Measurements from ENCODE around the gene BEAN1.

The BEAN1 gene

GRCh38 chr16:66470556-66470955, 43.5 kb downstream of the BEAN1 start:
- Histone ChIP-seq H4K91ac (ENCODE audit: low read depth, low read length) (no peak overlapping the region), H3K79me2 (ENCODE audit: control insufficient read depth, insufficient read depth, low read length, poor library complexity) (no peaks in the 10 kb centered on the region), H3K27me3 (ENCODE audit: insufficient read depth, low read length) (no peaks in the 10 kb centered on the region), H3K9me3 (ENCODE audit: insufficient read depth, low read depth, low read length) (no peaks in the 10 kb centered on the region), H3K4ac (ENCODE audit: low read depth, low read length) (no peak overlapping the region), H3K14ac (ENCODE audit: low read length) (no peak overlapping the region), H3K4me2 (ENCODE audit: low read length) (no peak overlapping the region), H3K27ac (ENCODE audit: low read depth, low read length) (no peak overlapping the region), H3K4me3 (ENCODE audit: low read depth, low read length) (no peak overlapping the region), H2BK12ac (ENCODE audit: low read length) (no peak overlapping the region), H3K23ac (ENCODE audit: low read length) (no peak overlapping the region), H2BK5ac (ENCODE audit: low read depth, low read length, poor library complexity) (no peak overlapping the region), H4K8ac (ENCODE audit: low read depth, low read length) (no peak overlapping the region), H3K36me3 (ENCODE audit: control insufficient read depth in 1 of 2, insufficient read depth in 2 of 2, low read length in 2 of 2) (no peaks in the 10 kb centered on the region), H3K18ac (ENCODE audit: low read length) (no peak overlapping the region), H3K9ac (ENCODE audit: low read length) (no peak overlapping the region), H2AFZ (ENCODE audit: insufficient read depth, low read length, poor library complexity) (no peak overlapping the region), H2BK120ac (ENCODE audit: insufficient read depth, low read length, poor library complexity) (no peak overlapping the region), H4K12ac (ENCODE audit: low read depth, low read length) (no peak overlapping the region), H2AK5ac (ENCODE audit: low read length) (no peak overlapping the region), H3K4me1 (ENCODE audit: control insufficient read depth in 1 of 2, insufficient read depth in 2 of 2, low read length in 2 of 2) (no peaks in the 10 kb centered on the region), H3K79me1 (ENCODE audit: low read length) (no peaks in the 10 kb centered on the region)
- DNase-seq: no peak
- WGBS (ENCODE audit: extremely low coverage, insufficient coverage, insufficient read length): no CpG with 5 or more reads among the region's 2 CpGs

GRCh38 chr16:66471264-66471663, 44.2 kb downstream of the BEAN1 start:
- H4K8ac ChIP-seq (ENCODE audit: low read depth, low read length): no peak overlapping the region
- H3K18ac ChIP-seq (ENCODE audit: low read length): no peak overlapping the region
- no peak overlapping the region for H3K23ac ChIP-seq (ENCODE audit: low read length)
- H3K9me3 ChIP-seq (ENCODE audit: insufficient read depth, low read depth, low read length): no peaks in the 10 kb centered on the region
- DNase-seq: no peak
- no peak overlapping the region for H2AFZ ChIP-seq (ENCODE audit: insufficient read depth, low read length, poor library complexity)
- no peak overlapping the region for H3K27ac ChIP-seq (ENCODE audit: low read depth, low read length)
- no peak overlapping the region for H2BK5ac ChIP-seq (ENCODE audit: low read depth, low read length, poor library complexity)
- H3K79me2 ChIP-seq (ENCODE audit: control insufficient read depth, insufficient read depth, low read length, poor library complexity): no peaks in the 10 kb centered on the region
- H2BK120ac ChIP-seq (ENCODE audit: insufficient read depth, low read length, poor library complexity): no peak overlapping the region
- H3K27me3 ChIP-seq (ENCODE audit: insufficient read depth, low read length): no peaks in the 10 kb centered on the region
- H3K4ac ChIP-seq (ENCODE audit: low read depth, low read length): no peak overlapping the region
- H3K4me1 ChIP-seq (ENCODE audit: control insufficient read depth in 1 of 2, insufficient read depth in 2 of 2, low read length in 2 of 2): no peaks in the 10 kb centered on the region
- whole genome bisulfite sequencing (ENCODE audit: extremely low coverage, insufficient coverage, insufficient read length): no CpG with 5 or more reads among the region's 10 CpGs
- H3K36me3 ChIP-seq (ENCODE audit: control insufficient read depth in 1 of 2, insufficient read depth in 2 of 2, low read length in 2 of 2): no peaks in the 10 kb centered on the region
- H4K91ac ChIP-seq (ENCODE audit: low read depth, low read length): no peak overlapping the region
- no peak overlapping the region for H3K9ac ChIP-seq (ENCODE audit: low read length)
- no peak overlapping the region for H2AK5ac ChIP-seq (ENCODE audit: low read length)
- H3K4me2 ChIP-seq (ENCODE audit: low read length): no peak overlapping the region
- no peak overlapping the region for H3K14ac ChIP-seq (ENCODE audit: low read length)
- H3K79me1 ChIP-seq (ENCODE audit: low read length): no peaks in the 10 kb centered on the region
- H2BK12ac ChIP-seq (ENCODE audit: low read length): no peak overlapping the region
- no peak overlapping the region for H4K12ac ChIP-seq (ENCODE audit: low read depth, low read length)
- H3K4me3 ChIP-seq (ENCODE audit: low read depth, low read length): no peak overlapping the region

GRCh38 chr16:66471716-66472393, 44.8 kb downstream of the BEAN1 start:
- no CpG with 5 or more reads among the region's 10 CpGs for WGBS (ENCODE audit: extremely low coverage, insufficient coverage, insufficient read length)
- Histone ChIP-seq H3K27me3 (ENCODE audit: insufficient read depth, low read length) (no peaks in the 10 kb centered on the region), H4K8ac (ENCODE audit: low read depth, low read length) (no peak overlapping the region), H3K14ac (ENCODE audit: low read length) (no peak overlapping the region), H3K18ac (ENCODE audit: low read length) (no peak overlapping the region), H2AFZ (ENCODE audit: insufficient read depth, low read length, poor library complexity) (no peak overlapping the region), H2AK5ac (ENCODE audit: low read length) (no peak overlapping the region), H4K91ac (ENCODE audit: low read depth, low read length) (no peak overlapping the region), H3K27ac (ENCODE audit: low read depth, low read length) (no peak overlapping the region), H3K9me3 (ENCODE audit: insufficient read depth, low read depth, low read length) (no peaks in the 10 kb centered on the region), H4K12ac (ENCODE audit: low read depth, low read length) (no peak overlapping the region), H3K79me2 (ENCODE audit: control insufficient read depth, insufficient read depth, low read length, poor library complexity) (no peaks in the 10 kb centered on the region), H3K4me2 (ENCODE audit: low read length) (no peak overlapping the region), H2BK12ac (ENCODE audit: low read length) (no peak overlapping the region), H3K23ac (ENCODE audit: low read length) (no peak overlapping the region), H3K4me1 (ENCODE audit: control insufficient read depth in 1 of 2, insufficient read depth in 2 of 2, low read length in 2 of 2) (peaks cover 0 to under 1% of the 10 kb centered on the region in 2 experiments), H3K4ac (ENCODE audit: low read depth, low read length) (no peak overlapping the region), H2BK5ac (ENCODE audit: low read depth, low read length, poor library complexity) (no peak overlapping the region), H3K79me1 (ENCODE audit: low read length) (peaks cover under 1% of the 10 kb centered on the region), H3K36me3 (ENCODE audit: control insufficient read depth in 1 of 2, insufficient read depth in 2 of 2, low read length in 2 of 2) (no peaks in the 10 kb centered on the region), H3K4me3 (ENCODE audit: low read depth, low read length) (no peak overlapping the region), H3K9ac (ENCODE audit: low read length) (no peak overlapping the region), H2BK120ac (ENCODE audit: insufficient read depth, low read length, poor library complexity) (no peak overlapping the region)
- DNase-seq: no peak

GRCh38 chr16:66473051-66473571, 46.0 kb downstream of the BEAN1 start:
- H2BK12ac ChIP-seq (ENCODE audit: low read length): no peak overlapping the region
- H3K23ac ChIP-seq (ENCODE audit: low read length): no peak overlapping the region
- H2AK5ac ChIP-seq (ENCODE audit: low read length): no peak overlapping the region
- no peaks in the 10 kb centered on the region for H3K27me3 ChIP-seq (ENCODE audit: insufficient read depth, low read length)
- H2BK5ac ChIP-seq (ENCODE audit: low read depth, low read length, poor library complexity): no peak overlapping the region
- no CpG with 5 or more reads among the region's 15 CpGs for WGBS (ENCODE audit: extremely low coverage, insufficient coverage, insufficient read length)
- no peak overlapping the region for H2BK120ac ChIP-seq (ENCODE audit: insufficient read depth, low read length, poor library complexity)
- peaks cover 10% of the 10 kb centered on the region for H3K79me1 ChIP-seq (ENCODE audit: low read length)
- no peaks in the 10 kb centered on the region for H3K9me3 ChIP-seq (ENCODE audit: insufficient read depth, low read depth, low read length)
- no peak overlapping the region for H4K12ac ChIP-seq (ENCODE audit: low read depth, low read length)
- H3K27ac ChIP-seq (ENCODE audit: low read depth, low read length): no peak overlapping the region
- no peaks in the 10 kb centered on the region for H3K36me3 ChIP-seq (ENCODE audit: control insufficient read depth in 1 of 2, insufficient read depth in 2 of 2, low read length in 2 of 2)
- no peak overlapping the region for H3K14ac ChIP-seq (ENCODE audit: low read length)
- H4K91ac ChIP-seq (ENCODE audit: low read depth, low read length): no peak overlapping the region
- peaks cover 8 to 14% of the 10 kb centered on the region in 2 experiments for H3K4me1 ChIP-seq (ENCODE audit: control insufficient read depth in 1 of 2, insufficient read depth in 2 of 2, low read length in 2 of 2)
- H4K8ac ChIP-seq (ENCODE audit: low read depth, low read length): no peak overlapping the region
- DNase-seq: no peak
- H3K4me3 ChIP-seq (ENCODE audit: low read depth, low read length): no peak overlapping the region
- no peak overlapping the region for H2AFZ ChIP-seq (ENCODE audit: insufficient read depth, low read length, poor library complexity)
- no peak overlapping the region for H3K9ac ChIP-seq (ENCODE audit: low read length)
- H3K79me2 ChIP-seq (ENCODE audit: control insufficient read depth, insufficient read depth, low read length, poor library complexity): no peaks in the 10 kb centered on the region
- no peak overlapping the region for H3K4ac ChIP-seq (ENCODE audit: low read depth, low read length)
- H3K18ac ChIP-seq (ENCODE audit: low read length): no peak overlapping the region
- no peak overlapping the region for H3K4me2 ChIP-seq (ENCODE audit: low read length)
